Measurements from ENCODE around the gene MCTP2.

DNA sequence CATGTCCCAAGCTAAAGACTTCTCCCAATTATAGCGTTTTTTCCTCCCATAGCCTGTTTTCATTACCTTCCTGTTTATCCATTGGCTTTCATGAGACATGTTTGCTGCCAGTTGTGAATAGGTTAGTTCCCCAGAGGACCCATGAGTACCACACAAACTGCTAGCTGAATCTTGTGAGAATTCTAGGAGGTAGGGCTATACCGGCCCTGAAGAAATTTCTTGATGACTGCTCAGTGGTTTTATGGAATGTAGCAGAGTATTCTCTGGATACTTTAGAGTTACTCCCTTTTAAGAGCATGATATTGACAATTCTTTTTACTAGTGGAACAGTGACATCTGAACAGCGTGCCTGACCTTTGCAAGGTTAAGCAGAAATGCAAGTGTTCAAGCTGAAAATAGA lies 210.4 kb downstream of the MCTP2 start:
- no peak for TF ChIP-seq CTCF (IDR thresholded peaks at IDR 0.05)
- no peak for TF ChIP-seq EZH2 (IDR thresholded peaks at IDR 0.05; ENCODE audit: borderline replicate concordance, insufficient read depth, low read depth, low read length, poor library complexity, severe bottlenecking)
